Neural progenitor cell (in vitro differentiated cells): ENCODE data around the gene IFNGR2.

Source experiments
- CTCF ChIP-seq: fragments of 200-600 bp; sonication (generic); IDR thresholded peaks from 2 replicates; pipeline ENCODE4 v1.5.1; 2017; ENCODE audit warnings: antibody characterized with exemption, mild to moderate bottlenecking
- EZH2 ChIP-seq: fragments of 200-600 bp; sonication (generic); IDR thresholded peaks from 2 replicates; pipeline ENCODE4 v1.6.1; 2017; ENCODE audit warnings: antibody characterized with exemption, mild to moderate bottlenecking, moderate library complexity
- EZH2phosphoT487 ChIP-seq: fragments of 200-600 bp; sonication (generic); IDR thresholded peaks from 2 replicates; pipeline ENCODE4 v1.6.1; 2017; ENCODE audit warnings: antibody characterized with exemption

- TF ChIP-seq CTCF (no peak), EZH2 (no peak), EZH2phosphoT487 (no peak)
Measured at GRCh38 chr21:33387294-33387693, 15.9 kb upstream of the IFNGR2 start.
